T-helper 2 cell treated with Interferon-gamma antibody and Interleukin-4, amounts not matched to agents 100 ng/mL and 5 ng/mL, for 36 hours (primary cell): ENCODE results near the gene TRIM36. TPM values are rescaled to one million over a fixed set of nuclear protein-coding genes. Genes with fewer than 3 reads are reported as not detected.

Experiments
- intact Hi-C: fragments of 100-400 bp; cut with micrococcal nuclease; formaldehyde crosslinking; loops from one replicate; pipeline ENCODE4 v1.15.1; 2023
- total RNA-seq: library from RNA; stranded (reverse); gene quantifications from 2 replicates; pipeline ENCODE4 v1.2.3, GENCODE V29; 2022

The TRIM36 gene
- total RNA-seq, 1 donor from 2014 or later, result not detected

GRCh38 chr5:115170134-115170928 lies 623 bp upstream of the TRIM36 start:
- intact Hi-C loops, result loop anchor here (1.0 to 10.0 kb wide), 6 partner anchors 39 to 914 kb away; partner anchors contain the start of genes AP3S1, ATG12, COMMD10 and PGGT1B

GRCh38 chr5:115168829-115169486 lies 750 bp downstream of the TRIM36 start:
- intact Hi-C loops, result loop anchor here (1.0 to 5.0 kb wide), 4 partner anchors 73 to 458 kb away; partner anchors contain the start of genes CCDC112, FEM1C and TMED7

GRCh38 chr5:115166744-115167393 lies 2.8 kb downstream of the TRIM36 start:
- intact Hi-C loops, result loop anchor here (5.0 kb wide), 2 partner anchors 75 to 460 kb away; partner anchors contain the start of gene TMED7

- intact Hi-C loops, result loop anchor here (5.0 kb wide), 2 partner anchors 77 to 462 kb away; partner anchors contain the start of gene TMED7
Measured at GRCh38 chr5:115165790-115166189, 3.9 kb downstream of the TRIM36 start.

- intact Hi-C loops, result no loop called here
Measured at GRCh38 chr5:115160975-115161475, 8.7 kb downstream of the TRIM36 start.

- intact Hi-C loops, result no loop called here
Measured at GRCh38 chr5:115151208-115151805, 18.4 kb downstream of the TRIM36 start.

GRCh38 chr5:115150512-115150911 lies 19.2 kb downstream of the TRIM36 start:
- intact Hi-C loops, result no loop called here

GRCh38 chr5:115147052-115147451 lies 22.7 kb downstream of the TRIM36 start:
- intact Hi-C loops, result no loop called here

- intact Hi-C loops, result no loop called here
Measured at GRCh38 chr5:115136294-115136693, 33.4 kb downstream of the TRIM36 start.

- intact Hi-C loops, result no loop called here
Measured at GRCh38 chr5:115132465-115132864, 37.2 kb downstream of the TRIM36 start.

- intact Hi-C loops, result no loop called here
Measured at GRCh38 chr5:115126303-115126702, 43.4 kb downstream of the TRIM36 start.

- intact Hi-C loops, result no loop called here
Measured at GRCh38 chr5:115124741-115125140, 45.0 kb downstream of the TRIM36 start.

GRCh38 chr5:115116001-115116400 lies 53.7 kb downstream of the TRIM36 start:
- intact Hi-C loops, result no loop called here

- intact Hi-C loops, result no loop called here
Measured at GRCh38 chr5:115109840-115110239, 59.9 kb downstream of the TRIM36 start.

- intact Hi-C loops, result no loop called here
Measured at GRCh38 chr5:115109356-115109755, 60.4 kb downstream of the TRIM36 start.

GRCh38 chr5:115100319-115100955 lies 69.3 kb downstream of the TRIM36 start:
- intact Hi-C loops, result loop anchor here (5.0 kb wide), 1 partner anchor 72 kb away; no protein-coding TSS in a partner anchor

GRCh38 chr5:115098041-115098702 lies 71.5 kb downstream of the TRIM36 start:
- intact Hi-C loops, result loop anchor here (1.0 to 2.0 kb wide), 3 partner anchors 111 to 477 kb away; no protein-coding TSS in a partner anchor

GRCh38 chr5:115097236-115097635 lies 72.5 kb downstream of the TRIM36 start:
- intact Hi-C loops, result no loop called here

- intact Hi-C loops, result no loop called here
Measured at GRCh38 chr5:115096034-115096769, 73.5 kb downstream of the TRIM36 start.
